BJ (cell line): ENCODE results near the gene NPB. TPM values are rescaled to one million over a fixed set of nuclear protein-coding genes. Genes with fewer than 3 reads are reported as not detected.

ENCODE experiments used
- CTCF ChIA-PET: fragments of 350-600 bp; formaldehyde crosslinking; extraction: SDS; loops from one replicate; lab custom pipeline; 2021; ENCODE audit warnings: antibody characterized with exemption, inconsistent platforms; lab: Yijun Ruan, JAX
- POLR2A ChIA-PET: fragments of 300-600 bp; sonication (Branson Sonifier 250); formaldehyde crosslinking; extraction: SDS; loops from one replicate; lab custom pipeline; 2021; ENCODE audit warnings: antibody characterized with exemption; lab: Charles Lee
- DNase-seq: peaks from one replicate; pipeline ENCODE4 v3.0.0-alpha.2; 2011; ENCODE audit warnings: low read depth
- H3K27me3 ChIP-seq: 2 replicates; pipeline ENCODE4 v1.6.0; 2011; ENCODE audit warnings: low read length; ENCODE audit not compliant: control insufficient read depth, insufficient read depth
- H3K36me3 ChIP-seq: 2 replicates; pipeline ENCODE4 v1.5.1; 2011; ENCODE audit warnings: low read length; ENCODE audit not compliant: control insufficient read depth, insufficient read depth
- H3K4me3 ChIP-seq: 2 replicates; pipeline ENCODE4 v1.5.1; 2011; ENCODE audit warnings: low read depth, mild to moderate bottlenecking, control low read depth, low read length
- CTCF ChIP-seq: IDR thresholded peaks from 2 replicates; pipeline ENCODE4 v1.5.1; 2011; ENCODE audit warnings: low read depth, mild to moderate bottlenecking, control low read depth, inconsistent platforms, low read length, moderate library complexity; ENCODE audit not compliant: insufficient read depth
- polyA plus RNA-seq: library from polyadenylated mRNA; depleted of rRNA; stranded (reverse); fragments of >200 nt; gene quantifications from 2 replicates; pipeline ENCODE4 v1.2.3, GENCODE V29; 2011

NPB gene
- polyA plus RNA-seq, 1 experiment, result 0.38 TPM

GRCh38 chr17:81867991-81868673 is 33.9 kb upstream of the NPB start:
- no peak overlapping the region for H3K4me3 ChIP-seq
- H3K27me3 ChIP-seq, result no peaks in the 10 kb centered on the region
- no peak for TF ChIP-seq CTCF
- DNase-seq, result no peak
- peaks cover 28% of the 10 kb centered on the region for H3K36me3 ChIP-seq
- ChIA-PET POLR2A (no interaction called here), CTCF (interaction anchor here (1.1 to 2.4 kb wide), 3 partner anchors 55 to 135 kb away, joined by 3 to 6 read pairs (median 3); no protein-coding TSS in a partner anchor)

GRCh38 chr17:81868674-81869220 is 33.3 kb upstream of the NPB start:
- ChIA-PET CTCF (interaction anchor here (1.0 to 2.4 kb wide), 9 partner anchors 8 to 136 kb away, joined by 3 to 7 read pairs (median 5); partner anchors contain the start of gene P4HB), POLR2A (no interaction called here)
- peaks cover 27% of the 10 kb centered on the region for H3K36me3 ChIP-seq
- H3K4me3 ChIP-seq, result peak overlapping the region; percentile 55
- no peaks in the 10 kb centered on the region for H3K27me3 ChIP-seq
- TF ChIP-seq CTCF, result no peak
- no peak for DNase-seq

GRCh38 chr17:81869221-81870130 is 32.6 kb upstream of the NPB start:
- DNase-seq, result no peak
- H3K4me3 ChIP-seq, result peak overlapping the region; percentile 55
- ChIA-PET POLR2A (no interaction called here), CTCF (interaction anchor here (0.5 to 2.4 kb wide), 16 partner anchors 8 to 312 kb away, joined by 3 to 7 read pairs (median 4); partner anchors contain the start of gene P4HB)
- H3K27me3 ChIP-seq, result no peaks in the 10 kb centered on the region
- TF ChIP-seq CTCF, result peak; percentile 83
- H3K36me3 ChIP-seq, result peaks cover 28% of the 10 kb centered on the region

- no peak for DNase-seq
- TF ChIP-seq CTCF, result no peak
- no peaks in the 10 kb centered on the region for H3K27me3 ChIP-seq
- H3K4me3 ChIP-seq, result peak overlapping the region; percentile 55
- ChIA-PET CTCF (interaction anchor here (0.6 to 2.4 kb wide), 11 partner anchors 9 to 318 kb away, joined by 3 to 7 read pairs (median 5); partner anchors contain the start of genes FAAP100 and P4HB), POLR2A (no interaction called here)
- peaks cover 28% of the 10 kb centered on the region for H3K36me3 ChIP-seq
Measured at GRCh38 chr17:81870131-81870980, 31.7 kb upstream of the NPB start.
